ENCODE data around the gene OTOA.
A peak's percentile ranks its signal among the peaks of the same experiment; 100 is the strongest.
"Not testable (repeated sequence)": the region's sequence is repeated elsewhere in the genome, so short reads cannot be mapped to it uniquely, and the experiment has no call there.

The OTOA gene

DNA sequence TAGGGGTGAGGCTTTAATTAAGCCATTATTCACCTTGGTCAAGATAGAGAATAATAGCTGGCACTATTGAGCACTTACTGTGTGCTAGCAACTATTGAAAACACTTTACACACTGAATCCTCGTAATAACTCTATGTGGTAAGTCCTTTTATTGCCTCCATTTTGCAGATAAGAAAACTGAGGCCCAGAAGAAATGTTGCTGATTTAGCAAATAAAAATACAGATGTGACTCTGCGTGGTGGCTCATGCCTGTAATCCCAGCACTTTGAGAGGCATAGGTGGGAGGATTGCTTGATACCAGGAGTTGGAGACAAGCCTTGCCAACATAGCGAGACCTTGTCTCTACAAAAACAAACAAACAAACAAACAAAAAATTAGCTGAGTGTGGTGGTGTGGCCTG, 19.4 kb downstream of the OTOA start:
- DNase-seq, result no peak

GRCh38 chr16:21684199-21684598, 20.4 kb downstream of the OTOA start:
- DNase-seq, result peak in 1 of 2 experiments; percentile 57

DNA sequence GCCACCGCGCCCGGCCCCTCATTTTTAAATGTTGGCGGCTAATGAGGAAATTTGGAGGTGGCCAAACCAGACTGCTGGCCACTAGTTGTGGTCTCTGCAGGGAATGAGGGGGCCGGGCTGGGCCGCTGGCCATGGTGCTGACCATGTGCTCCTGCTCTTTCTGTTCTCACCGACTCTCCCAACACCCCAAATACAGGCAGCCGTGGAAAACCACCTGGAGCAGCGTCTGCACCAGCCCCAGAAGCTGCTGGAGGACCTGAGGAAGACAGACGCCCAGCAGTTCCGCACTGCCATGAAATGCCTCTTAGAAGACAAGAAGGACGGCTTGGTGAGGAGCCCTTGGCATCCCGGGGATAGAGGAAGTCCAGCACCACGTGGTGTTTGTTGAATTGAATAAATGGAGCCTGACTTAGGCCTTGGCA, 21.3 kb downstream of the OTOA start:
- DNase-seq, result no peak

- no peak for DNase-seq
Measured at GRCh38 chr16:21689107-21689506, 25.3 kb downstream of the OTOA start.

DNA sequence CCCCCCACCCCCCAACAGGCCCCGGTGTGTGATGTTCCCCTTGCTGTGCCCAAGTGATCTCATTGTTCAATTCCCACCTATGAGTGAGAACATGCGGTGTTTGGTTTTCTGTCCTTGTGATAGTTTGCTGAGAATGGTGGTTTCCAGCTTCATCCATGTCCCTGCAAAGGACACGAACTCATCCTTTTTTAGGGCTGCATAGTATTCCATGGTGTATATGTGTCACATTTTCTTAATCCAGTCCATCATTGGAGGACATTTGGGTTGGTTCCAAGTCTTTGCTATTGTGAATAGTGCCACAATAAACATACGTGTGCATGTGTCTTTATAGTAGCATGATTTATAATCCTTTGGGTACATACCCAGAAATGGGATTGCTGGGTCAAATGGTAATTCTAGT, 27.2 kb downstream of the OTOA start:
- not testable (repeated sequence) for DNase-seq

DNA sequence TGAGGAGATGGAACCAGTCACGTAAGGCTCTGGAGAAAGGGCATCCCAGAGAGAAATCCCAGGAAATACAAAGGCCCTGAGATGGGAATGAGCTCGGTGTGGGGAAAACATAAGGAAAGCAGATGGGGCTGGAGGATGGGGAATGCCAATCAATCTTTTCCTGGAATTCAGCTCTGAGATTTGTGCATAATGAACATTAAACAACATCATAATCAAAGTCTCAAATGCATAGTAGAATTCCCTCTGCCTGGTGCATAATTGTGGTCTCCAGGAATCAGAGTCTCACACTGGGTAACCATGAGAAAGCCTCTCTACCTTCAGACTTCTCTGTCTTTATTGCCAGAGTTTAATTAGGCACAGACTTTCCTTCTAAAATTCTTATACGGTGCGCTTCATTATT, 30.8 kb downstream of the OTOA start:
- no peak for DNase-seq

GRCh38 chr16:21697032-21697431, 33.3 kb downstream of the OTOA start:
- DNase-seq, result no peak

DNA sequence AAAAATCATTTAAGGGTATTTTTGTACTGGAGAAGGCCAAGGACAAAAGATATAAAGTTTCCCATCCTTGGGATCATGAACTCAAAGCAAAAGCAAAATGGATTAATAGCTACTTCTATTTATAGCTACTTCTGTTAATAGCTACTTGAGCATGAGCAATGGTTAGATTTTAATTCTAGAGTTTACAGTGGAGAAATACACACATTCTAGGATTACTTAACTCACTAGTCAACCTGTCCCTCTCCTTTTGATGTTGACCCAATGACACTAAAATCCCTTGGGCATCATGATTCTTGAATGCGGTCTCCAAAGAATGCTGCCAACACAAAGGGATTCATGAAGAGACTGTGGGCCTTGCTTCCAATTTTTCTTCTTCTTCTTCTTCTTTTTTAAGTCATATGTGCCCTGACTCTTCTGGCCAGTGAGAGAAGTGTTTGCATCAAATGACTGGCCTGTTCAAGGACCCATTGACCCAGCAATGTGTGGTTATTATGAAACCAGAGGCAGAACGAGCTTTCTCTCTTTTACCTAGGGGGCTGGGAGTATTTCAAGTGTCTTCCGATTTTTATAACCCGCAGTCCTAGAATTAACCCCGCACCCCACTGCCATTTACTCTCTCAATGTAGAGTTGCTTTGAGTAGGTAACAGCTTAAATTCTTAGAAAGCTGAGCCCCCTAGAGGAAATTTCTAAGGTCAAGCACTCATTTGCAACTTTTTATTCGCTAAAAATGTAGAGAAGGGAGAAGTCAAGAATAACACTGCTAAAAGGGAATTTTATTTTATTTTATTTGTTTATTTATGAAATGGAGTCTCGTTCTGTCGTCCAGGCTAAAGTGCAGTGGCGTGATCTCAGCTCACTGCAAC, 34.6 kb downstream of the OTOA start:
- no peak for DNase-seq

GRCh38 chr16:21701271-21701670, 37.5 kb downstream of the OTOA start:
- no peak for DNase-seq

- no peak for DNase-seq
Measured at GRCh38 chr16:21702276-21702675, 38.5 kb downstream of the OTOA start.

DNA sequence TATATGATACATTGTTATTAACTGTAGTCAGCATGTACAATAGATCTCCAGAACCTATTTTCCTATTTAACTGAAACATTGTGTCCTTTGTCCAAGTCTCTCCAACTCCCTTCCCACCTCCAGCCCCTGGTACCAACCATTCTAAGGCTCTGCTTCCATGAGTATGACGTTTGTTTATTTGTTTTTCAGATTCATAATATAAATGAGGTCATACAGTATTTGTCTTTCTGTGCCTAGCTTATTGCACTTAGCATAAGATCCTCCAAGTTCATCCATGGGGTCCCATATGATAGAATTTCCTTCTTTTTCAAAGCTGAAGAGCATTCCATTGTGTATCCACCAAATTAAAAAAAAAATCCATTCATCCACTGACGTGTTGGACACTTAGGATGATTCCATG, 39.4 kb downstream of the OTOA start:
- DNase-seq, result no peak

- no peak for DNase-seq
Measured at GRCh38 chr16:21703589-21704174, 39.9 kb downstream of the OTOA start.

DNA sequence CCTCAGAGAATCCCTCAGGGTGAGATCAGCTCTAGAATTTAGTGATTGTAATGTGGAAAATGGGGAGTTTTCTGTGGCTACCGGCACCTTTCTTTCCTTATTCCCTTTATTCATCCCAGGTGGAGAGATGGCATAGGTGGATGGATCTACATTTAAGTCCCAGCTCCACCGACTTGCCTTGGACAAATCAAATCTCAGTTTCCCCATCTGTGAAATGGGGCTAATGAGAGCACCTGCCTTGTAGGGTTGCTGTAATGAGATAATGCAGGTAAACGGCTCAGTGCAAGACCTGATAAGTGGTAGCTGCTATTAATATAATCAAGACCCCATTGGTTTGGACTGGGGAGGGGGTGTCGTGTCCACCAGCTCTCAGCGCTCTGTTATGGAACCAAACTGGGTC, 40.5 kb downstream of the OTOA start:
- no peak for DNase-seq

GRCh38 chr16:21704733-21705132, 41.0 kb downstream of the OTOA start:
- no peak for DNase-seq

DNA sequence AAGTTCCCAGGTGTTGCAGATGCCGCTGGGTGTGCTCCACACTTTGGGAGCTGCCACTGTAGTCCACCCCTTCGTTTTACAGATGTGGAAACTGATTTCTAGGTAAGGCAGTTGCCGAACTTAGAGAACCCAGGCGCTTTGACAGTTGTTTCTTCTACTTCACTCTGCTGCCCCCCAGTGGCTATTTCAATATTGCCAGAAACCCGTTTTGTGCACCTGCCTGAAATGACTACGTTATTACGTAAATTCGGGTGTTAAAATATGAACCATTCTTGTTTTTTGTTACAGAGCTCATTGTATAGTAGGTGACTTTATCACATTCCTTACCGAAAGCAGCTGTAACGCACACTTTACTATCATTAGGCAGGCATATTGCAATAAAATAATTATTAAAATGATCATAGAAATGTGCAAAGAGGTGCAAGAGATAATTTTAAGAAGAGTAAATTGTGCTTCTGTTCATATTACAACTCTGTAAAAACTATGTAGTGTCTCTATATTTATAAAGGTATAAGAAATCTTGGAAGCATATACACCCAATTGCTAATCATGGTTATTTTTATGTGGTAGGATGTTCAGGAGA, 44.9 kb downstream of the OTOA start:
- DNase-seq, result peak; percentile 64 to 67

GRCh38 chr16:21710938-21711337, 47.2 kb downstream of the OTOA start:
- peak in 1 of 2 experiments; percentile 53 for DNase-seq

- no peak for DNase-seq
Measured at GRCh38 chr16:21713549-21714368, 50.0 kb downstream of the OTOA start.

GRCh38 chr16:21714369-21714618, 50.5 kb downstream of the OTOA start:
- not testable (repeated sequence) for DNase-seq

DNA sequence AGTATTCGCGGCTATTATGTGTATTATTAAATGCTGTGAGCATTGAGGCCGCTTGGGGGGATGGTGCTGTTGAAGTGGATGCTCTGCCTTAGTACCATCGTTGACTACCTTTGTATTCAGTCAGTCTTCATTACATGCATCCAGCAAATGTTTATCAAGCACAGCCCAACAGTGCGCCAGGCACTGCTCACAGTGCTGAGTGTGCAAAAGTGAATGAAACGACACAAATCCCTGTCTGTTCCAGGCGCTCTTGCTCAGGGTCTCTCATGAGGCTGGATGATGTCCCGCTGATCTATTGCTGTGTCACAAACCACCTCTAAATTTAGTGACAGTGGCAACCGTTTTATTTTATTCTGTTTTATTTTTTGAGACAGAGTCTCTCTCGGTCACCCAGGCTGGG, 53.8 kb downstream of the OTOA start:
- no peak for DNase-seq

GRCh38 chr16:21719283-21719682, 55.5 kb downstream of the OTOA start:
- DNase-seq, result no peak

- DNase-seq, result no peak
Measured at GRCh38 chr16:21720533-21720932, 56.8 kb downstream of the OTOA start.

DNA sequence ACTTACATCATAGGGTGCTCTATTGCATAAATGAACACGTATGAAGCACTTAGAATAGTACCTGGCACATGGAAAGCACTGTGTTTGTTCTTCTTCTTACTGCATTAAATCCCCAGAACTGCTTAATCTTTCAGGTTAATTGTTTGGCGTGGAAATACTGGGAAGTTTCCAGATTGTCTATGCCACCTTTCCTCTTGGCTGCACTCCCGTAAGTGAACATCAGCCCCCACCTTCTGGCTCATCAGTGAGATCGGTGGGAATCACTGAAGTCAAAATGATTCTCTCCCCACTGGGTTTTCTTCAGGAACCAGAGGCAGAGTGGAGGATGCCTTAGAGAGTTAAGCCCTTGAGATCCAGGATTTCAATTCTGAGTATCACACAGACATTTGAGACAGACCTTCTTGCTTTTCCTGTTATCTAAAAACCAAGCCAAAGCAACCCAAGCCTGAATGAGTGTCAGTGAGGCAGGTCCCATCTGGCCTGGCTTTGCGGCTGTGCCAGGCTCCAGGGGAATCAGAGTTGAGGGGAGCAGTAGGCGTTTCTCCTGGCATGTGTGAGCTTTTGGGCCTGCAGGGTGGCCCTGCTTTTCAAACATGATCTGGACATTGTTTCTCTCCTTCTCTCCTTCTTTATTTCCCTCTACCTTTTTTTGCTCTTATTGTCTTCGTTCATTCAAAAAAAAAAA, 59.1 kb downstream of the OTOA start:
- DNase-seq, result no peak

DNA sequence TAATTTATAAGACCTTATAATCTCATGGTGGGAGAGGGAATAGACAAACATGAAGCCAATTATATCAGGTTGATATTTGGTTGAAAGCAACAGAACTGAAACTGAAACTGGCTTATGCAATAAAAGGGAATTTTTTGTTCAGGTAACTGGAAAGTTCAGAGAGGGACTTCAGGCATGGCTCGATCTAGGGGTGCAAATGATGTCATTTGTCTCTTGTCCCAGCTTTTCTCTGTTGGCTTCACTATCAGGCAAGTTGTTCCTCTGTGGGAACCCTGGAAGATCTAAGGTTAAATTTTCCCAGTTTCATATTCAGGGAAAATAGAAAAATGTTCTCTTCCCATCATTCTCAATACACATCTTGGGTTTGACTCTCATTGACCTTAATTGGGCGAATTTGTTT, 59.8 kb downstream of the OTOA start:
- DNase-seq, result no peak
